ENCODE data around the gene CYP3A7. TPM values are rescaled to one million over a fixed set of nuclear protein-coding genes. Genes with fewer than 3 reads are reported as not detected.
"Not testable (repeated sequence)": the region's sequence is repeated elsewhere in the genome, so short reads cannot be mapped to it uniquely, and the experiment has no call there.

Gene CYP3A7
- total and polyA plus RNA-seq, 11 donors = not detected

DNA sequence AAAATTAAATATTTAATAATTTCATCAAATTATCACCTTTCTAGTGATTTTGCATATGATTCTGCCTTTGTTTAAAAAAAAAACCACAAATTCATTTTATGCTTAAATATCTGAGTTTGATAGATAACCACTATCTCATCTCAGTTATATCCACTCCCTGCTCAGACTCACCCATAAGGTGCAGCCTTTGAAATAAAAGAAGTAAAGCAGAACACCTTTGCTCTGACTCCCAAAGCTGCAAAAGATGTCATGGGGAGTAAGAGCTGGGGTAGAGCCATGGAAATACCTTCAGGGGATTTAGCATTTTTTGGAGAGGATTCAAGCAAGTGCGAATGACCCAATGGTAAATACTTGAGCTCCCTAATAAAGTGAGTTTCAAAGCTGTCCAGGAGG is 40.1 kb downstream of the CYP3A7 start:
- Histone ChIP-seq H3K27me3 (no peaks in the 10 kb centered on the region), H3K36me3 (no peaks in the 10 kb centered on the region), H3K27ac (no peak overlapping the region), H3K9me3 (peaks cover 0 to 13% (median 0%) of the 10 kb centered on the region in 12 donors), H3K4me3 (no peak overlapping the region), H3K4me1 (no peaks in the 10 kb centered on the region)
- TF ChIP-seq CTCF (IDR thresholded peaks at IDR 0.05) = no peak
- TF ChIP-seq POLR2A (IDR thresholded peaks at IDR 0.05) = no peak
- DNase-seq = no peak
- WGBS, 4 donors = 89 to 97% (median 91%) methylated on average over 1 of the region's 1 CpG
- no peak for ATAC-seq
- intact Hi-C loops (cut with DNase I) = no loop called here

- TF ChIP-seq POLR2A (IDR thresholded peaks at IDR 0.05) = no peak
- TF ChIP-seq CTCF (IDR thresholded peaks at IDR 0.05) = no peak
- WGBS, 4 donors = 66 to 83% (median 77%) methylated on average over 5 of the region's 5 CpGs
- Histone ChIP-seq H3K4me3 (no peak overlapping the region), H3K4me1 (no peaks in the 10 kb centered on the region), H3K36me3 (no peaks in the 10 kb centered on the region), H3K27me3 (no peaks in the 10 kb centered on the region), H3K27ac (no peak overlapping the region), H3K9me3 (peaks cover 0 to 16% (median 0%) of the 10 kb centered on the region in 12 donors)
- intact Hi-C loops (cut with DNase I) = no loop called here
- ATAC-seq = no peak
- DNase-seq = no peak
Measured at GRCh38 chr7:99694201-99694911, 40.6 kb downstream of the CYP3A7 start.

- 42 to 62% (median 52%) methylated on average over 6 to 9 of the region's 9 CpGs for WGBS, 4 donors
- DNase-seq = no peak
- no peaks in the 10 kb centered on the region for H3K4me1 ChIP-seq
- no peaks in the 10 kb centered on the region for H3K27me3 ChIP-seq
- no peak for ATAC-seq
- no peaks in the 10 kb centered on the region for H3K36me3 ChIP-seq
- H3K27ac ChIP-seq = no peak overlapping the region
- peaks cover 0 to 16% (median 0%) of the 10 kb centered on the region in 12 donors for H3K9me3 ChIP-seq
- TF ChIP-seq POLR2A (IDR thresholded peaks at IDR 0.05) (no peak), CTCF (IDR thresholded peaks at IDR 0.05) (no peak)
- H3K4me3 ChIP-seq = no peak overlapping the region
- intact Hi-C loops (cut with DNase I) = no loop called here
Measured at GRCh38 chr7:99693427-99694200, 41.4 kb downstream of the CYP3A7 start.

- H3K4me3 ChIP-seq = no peak overlapping the region
- H3K27ac ChIP-seq = no peak overlapping the region
- no peaks in the 10 kb centered on the region for H3K36me3 ChIP-seq
- no peaks in the 10 kb centered on the region for H3K4me1 ChIP-seq
- DNase-seq (no peak), ATAC-seq (no peak)
- TF ChIP-seq POLR2A (IDR thresholded peaks at IDR 0.05) (no peak), CTCF (IDR thresholded peaks at IDR 0.05) (no peak)
- intact Hi-C loops (cut with DNase I) = no loop called here
- peaks cover 0 to 16% (median 0%) of the 10 kb centered on the region in 12 donors for H3K9me3 ChIP-seq
- WGBS, 4 donors = 36 to 70% (median 56%) methylated on average over 4 to 5 of the region's 5 CpGs
- no peaks in the 10 kb centered on the region for H3K27me3 ChIP-seq
Measured at GRCh38 chr7:99693100-99693426, 41.9 kb downstream of the CYP3A7 start.

- H3K4me3 ChIP-seq; H3K36me3 ChIP-seq; H3K27ac ChIP-seq; intact Hi-C loops (cut with DNase I); H3K27me3 ChIP-seq; ATAC-seq; DNase-seq; H3K4me1 ChIP-seq: not testable (repeated sequence)
- peaks cover 0 to 16% (median 0%) of the 10 kb centered on the region in 12 donors for H3K9me3 ChIP-seq
- WGBS, 4 donors = 77 to 91% (median 81%) methylated on average over 6 of the region's 6 CpGs
Measured at GRCh38 chr7:99692563-99692962, 42.4 kb downstream of the CYP3A7 start.

DNA sequence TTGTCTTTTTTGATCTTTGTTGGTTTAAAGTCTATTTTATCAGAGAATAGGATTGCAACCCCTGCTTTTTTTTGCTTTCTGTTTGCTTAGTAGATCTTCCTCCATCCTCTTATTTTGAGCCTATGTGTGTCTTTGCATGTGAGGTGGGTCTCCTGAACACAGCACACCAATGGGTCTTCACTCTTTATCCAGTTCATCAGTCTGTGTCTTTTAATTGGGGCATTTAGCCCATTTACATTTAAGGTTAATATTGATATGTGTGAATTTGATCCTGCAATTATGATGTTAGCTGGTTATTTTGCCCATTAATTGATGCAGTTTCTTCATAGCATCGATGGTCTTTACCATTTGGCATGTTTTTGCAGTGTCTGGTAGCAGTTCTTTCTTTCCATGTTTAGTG is 43.3 kb downstream of the CYP3A7 start:
- ATAC-seq; H3K27ac ChIP-seq; H3K4me3 ChIP-seq; H3K27me3 ChIP-seq; intact Hi-C loops (cut with DNase I); H3K4me1 ChIP-seq; DNase-seq; H3K36me3 ChIP-seq: not testable (repeated sequence)
- H3K9me3 ChIP-seq = peaks cover 0 to 16% (median 0%) of the 10 kb centered on the region in 12 donors
- WGBS, 4 donors = 92 to 93% (median 92%) methylated on average over 1 of the region's 1 CpG

DNA sequence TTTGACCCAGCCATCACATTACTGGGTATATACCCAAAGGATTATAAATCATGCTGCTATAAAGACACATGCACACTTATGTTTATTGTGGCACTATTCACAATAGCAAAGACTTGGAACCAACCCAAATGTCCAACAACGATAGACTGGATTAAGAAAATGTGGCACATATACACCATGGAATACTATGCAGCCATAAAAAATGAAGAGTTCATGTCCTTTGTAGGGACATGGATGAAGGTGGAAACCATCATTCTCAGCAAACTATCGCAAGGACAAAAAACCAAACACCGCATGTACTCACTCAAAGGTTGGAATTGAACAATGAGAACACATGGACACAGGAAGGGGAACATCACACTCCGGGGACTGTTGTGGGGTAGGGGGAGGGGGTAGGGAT is 44.1 kb downstream of the CYP3A7 start:
- H3K4me3 ChIP-seq; H3K4me1 ChIP-seq; H3K27ac ChIP-seq; DNase-seq; H3K36me3 ChIP-seq; intact Hi-C loops (cut with DNase I); H3K27me3 ChIP-seq; ATAC-seq: not testable (repeated sequence)
- peaks cover 0 to 16% (median 0%) of the 10 kb centered on the region in 12 donors for H3K9me3 ChIP-seq
- 90 to 97% (median 95%) methylated on average over 3 to 4 of the region's 4 CpGs for WGBS, 4 donors
